ENCODE measurements around the gene PROM1.

PROM1 gene

GRCh38 chr4:16083241-16084191 lies at the start of gene PROM1:
TSS of gene PROM1 (minus strand) at chr4:16084023. CDS start at chr4:16075906, 8,117 bp downstream.
- DNase-seq (ENCODE audit: low read depth): no peak
- no peak within 1 kb of the TSS for H3K4me3 ChIP-seq (replicated peaks; ENCODE audit: low read depth, low read length)
- TF ChIP-seq, protein P1, sequence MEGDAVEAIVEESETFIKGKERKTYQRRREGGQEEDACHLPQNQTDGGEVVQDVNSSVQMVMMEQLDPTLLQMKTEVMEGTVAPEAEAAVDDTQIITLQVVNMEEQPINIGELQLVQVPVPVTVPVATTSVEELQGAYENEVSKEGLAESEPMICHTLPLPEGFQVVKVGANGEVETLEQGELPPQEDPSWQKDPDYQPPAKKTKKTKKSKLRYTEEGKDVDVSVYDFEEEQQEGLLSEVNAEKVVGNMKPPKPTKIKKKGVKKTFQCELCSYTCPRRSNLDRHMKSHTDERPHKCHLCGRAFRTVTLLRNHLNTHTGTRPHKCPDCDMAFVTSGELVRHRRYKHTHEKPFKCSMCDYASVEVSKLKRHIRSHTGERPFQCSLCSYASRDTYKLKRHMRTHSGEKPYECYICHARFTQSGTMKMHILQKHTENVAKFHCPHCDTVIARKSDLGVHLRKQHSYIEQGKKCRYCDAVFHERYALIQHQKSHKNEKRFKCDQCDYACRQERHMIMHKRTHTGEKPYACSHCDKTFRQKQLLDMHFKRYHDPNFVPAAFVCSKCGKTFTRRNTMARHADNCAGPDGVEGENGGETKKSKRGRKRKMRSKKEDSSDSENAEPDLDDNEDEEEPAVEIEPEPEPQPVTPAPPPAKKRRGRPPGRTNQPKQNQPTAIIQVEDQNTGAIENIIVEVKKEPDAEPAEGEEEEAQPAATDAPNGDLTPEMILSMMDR (IDR thresholded peaks at IDR 0.05; ENCODE audit: low read length, missing control alignments): no peak

GRCh38 chr4:16133406-16133805 lies 49.6 kb upstream of the PROM1 start:
- no peak overlapping the region for H3K4me3 ChIP-seq (replicated peaks; ENCODE audit: low read depth, low read length)

DNA sequence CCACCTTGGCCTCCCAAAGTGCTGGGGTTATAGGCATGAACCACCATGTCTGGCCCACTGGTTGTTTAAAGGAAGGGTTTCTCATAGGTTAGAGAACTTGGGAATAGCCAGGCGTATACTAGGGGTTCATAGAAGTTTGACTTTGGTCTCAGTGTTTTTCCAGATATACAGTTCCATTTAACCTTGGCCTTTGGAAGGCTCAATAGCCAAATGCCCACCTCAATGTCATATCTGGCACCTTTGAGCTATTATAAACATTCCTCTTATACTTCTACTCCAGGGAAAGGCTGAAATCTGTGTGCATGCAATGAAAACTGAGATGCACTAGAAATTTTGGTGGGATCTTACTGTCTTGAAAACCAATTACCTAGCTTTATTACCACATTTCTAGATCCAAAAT lies 47.5 kb upstream of the PROM1 start:
- no peak overlapping the region for H3K4me3 ChIP-seq (replicated peaks; ENCODE audit: low read depth, low read length)
- DNase-seq (ENCODE audit: low read depth): no peak
- TF ChIP-seq, protein P1 (IDR thresholded peaks at IDR 0.05; ENCODE audit: low read length, missing control alignments): no peak

More at GRCh38 chr4:16133406-16133805, 49.6 kb upstream of the PROM1 start:
- DNase-seq (ENCODE audit: low read depth): no peak
- TF ChIP-seq, protein P1 (IDR thresholded peaks at IDR 0.05; ENCODE audit: low read length, missing control alignments): no peak

DNA sequence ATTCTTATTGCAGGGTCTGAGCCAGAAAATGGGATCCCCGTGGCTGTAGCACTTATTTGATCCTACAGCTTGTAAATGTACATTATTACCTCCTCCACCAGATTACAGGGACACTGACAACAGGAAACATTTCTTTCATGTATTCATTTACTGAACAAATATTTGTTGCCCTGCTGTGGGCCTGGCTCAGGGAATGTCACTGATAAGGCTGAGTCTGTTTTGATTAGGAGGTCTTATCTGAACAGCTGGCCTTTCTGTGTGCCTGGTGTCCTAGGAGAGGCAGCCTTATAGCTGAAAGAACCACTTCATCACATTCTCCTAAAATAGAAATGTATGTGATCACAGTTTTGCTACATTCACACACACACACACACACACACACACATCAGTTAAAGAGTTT lies 45.5 kb upstream of the PROM1 start:
- no peak overlapping the region for H3K4me3 ChIP-seq (replicated peaks; ENCODE audit: low read depth, low read length)
- TF ChIP-seq, protein P1 (IDR thresholded peaks at IDR 0.05; ENCODE audit: low read length, missing control alignments): no peak
- no peak for DNase-seq (ENCODE audit: low read depth)

- H3K4me3 ChIP-seq (replicated peaks; ENCODE audit: low read depth, low read length): no peak overlapping the region
- no peak for DNase-seq (ENCODE audit: low read depth)
- TF ChIP-seq, protein P1 (IDR thresholded peaks at IDR 0.05; ENCODE audit: low read length, missing control alignments): no peak
Observed at GRCh38 chr4:16126714-16127113, 42.9 kb upstream of the PROM1 start.

- TF ChIP-seq, protein P1 (IDR thresholded peaks at IDR 0.05; ENCODE audit: low read length, missing control alignments): no peak
- H3K4me3 ChIP-seq (replicated peaks; ENCODE audit: low read depth, low read length): no peak overlapping the region
- DNase-seq (ENCODE audit: low read depth): no peak
Observed at GRCh38 chr4:16125571-16126445, 42.0 kb upstream of the PROM1 start.
